HG03196 (cell line): Measurements from ENCODE around the gene RNF113B.

ENCODE experiments used
- ATAC-seq: cut with Tn5 transposase; IDR thresholded peaks from one replicate; pipeline ENCODE4 v1.9.1; 2021; ENCODE audit not compliant: unreplicated experiment

Gene RNF113B

GRCh38 chr13:98204546-98204945, 27.5 kb upstream of the RNF113B start:
- no peak for ATAC-seq

DNA sequence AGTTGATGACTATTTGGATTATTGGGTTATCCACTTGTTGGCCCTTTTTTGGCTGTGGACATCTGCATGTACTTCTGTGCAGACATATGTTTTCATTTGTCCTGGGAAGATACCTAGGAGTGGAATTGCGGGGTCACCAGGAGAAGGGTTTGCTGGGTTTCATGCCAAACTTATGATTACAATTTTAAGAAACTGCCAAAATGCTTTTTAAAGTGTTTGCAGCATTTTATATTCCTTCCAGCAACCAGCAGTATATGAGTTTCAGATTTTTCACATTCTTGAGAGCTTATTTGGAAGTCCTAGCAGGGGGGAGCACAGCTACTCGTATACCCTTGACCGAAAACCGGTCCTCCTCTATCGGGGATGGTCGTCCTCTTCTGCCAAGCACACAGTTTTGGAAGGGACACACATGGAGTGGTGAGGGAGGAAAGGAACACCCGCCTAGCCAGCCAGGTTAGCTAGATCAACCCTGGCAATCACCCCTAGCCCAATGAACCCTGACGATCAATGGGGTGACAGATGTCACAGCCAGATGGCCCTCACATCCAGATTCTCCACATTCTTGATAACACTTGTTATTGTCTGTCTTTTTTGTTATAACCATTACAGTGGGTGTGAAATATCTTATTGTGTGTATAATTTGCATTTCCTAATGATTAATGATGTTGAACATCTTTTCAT, 26.7 kb upstream of the RNF113B start:
- ATAC-seq: no peak

DNA sequence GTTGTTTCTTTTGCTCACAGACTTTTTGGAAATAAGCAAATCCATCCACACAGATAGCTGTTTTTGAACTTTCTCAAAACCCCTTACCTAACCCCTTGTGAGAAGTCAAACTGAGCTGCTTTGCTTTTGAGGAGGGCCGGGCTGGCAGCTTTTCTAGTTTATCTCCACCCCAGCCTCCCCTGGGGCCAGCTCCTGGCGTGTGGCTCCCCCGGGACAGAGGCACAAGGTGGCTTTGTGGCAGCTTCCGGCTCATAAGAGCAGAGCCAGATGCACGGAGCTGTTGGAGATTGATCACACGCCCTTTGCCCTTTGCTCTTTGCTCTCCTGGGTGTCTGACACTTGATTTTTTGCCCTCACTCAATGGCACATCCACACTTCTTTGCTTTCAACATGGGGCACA, 24.9 kb upstream of the RNF113B start:
- ATAC-seq: no peak

DNA sequence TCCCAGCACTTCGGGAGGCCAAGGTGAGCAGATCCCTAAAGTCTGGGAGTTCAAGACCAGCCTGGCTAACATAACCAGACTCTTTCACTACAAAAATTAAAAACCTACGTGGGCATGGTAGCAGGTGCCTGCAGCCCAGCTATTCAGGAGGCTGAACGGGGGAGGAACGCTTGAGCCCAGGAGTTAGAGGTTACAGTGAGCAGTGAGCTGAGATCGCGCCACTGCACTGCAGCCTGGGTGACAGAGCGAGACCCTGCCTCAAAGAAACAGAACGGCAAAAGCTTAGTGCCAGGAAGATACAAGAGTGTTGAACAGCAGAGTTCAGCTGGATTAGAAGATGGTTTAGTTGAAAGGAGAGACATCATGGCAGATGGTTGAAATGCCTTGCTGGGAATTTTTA, 24.1 kb upstream of the RNF113B start:
- no peak for ATAC-seq

- ATAC-seq: no peak
These were observed 23.3 kb upstream of the RNF113B start for GRCh38 chr13:98200211-98200878.

GRCh38 chr13:98199480-98199879, 22.4 kb upstream of the RNF113B start:
- no peak for ATAC-seq

- no peak for ATAC-seq
These were observed 21.6 kb upstream of the RNF113B start for GRCh38 chr13:98198683-98199082.

DNA sequence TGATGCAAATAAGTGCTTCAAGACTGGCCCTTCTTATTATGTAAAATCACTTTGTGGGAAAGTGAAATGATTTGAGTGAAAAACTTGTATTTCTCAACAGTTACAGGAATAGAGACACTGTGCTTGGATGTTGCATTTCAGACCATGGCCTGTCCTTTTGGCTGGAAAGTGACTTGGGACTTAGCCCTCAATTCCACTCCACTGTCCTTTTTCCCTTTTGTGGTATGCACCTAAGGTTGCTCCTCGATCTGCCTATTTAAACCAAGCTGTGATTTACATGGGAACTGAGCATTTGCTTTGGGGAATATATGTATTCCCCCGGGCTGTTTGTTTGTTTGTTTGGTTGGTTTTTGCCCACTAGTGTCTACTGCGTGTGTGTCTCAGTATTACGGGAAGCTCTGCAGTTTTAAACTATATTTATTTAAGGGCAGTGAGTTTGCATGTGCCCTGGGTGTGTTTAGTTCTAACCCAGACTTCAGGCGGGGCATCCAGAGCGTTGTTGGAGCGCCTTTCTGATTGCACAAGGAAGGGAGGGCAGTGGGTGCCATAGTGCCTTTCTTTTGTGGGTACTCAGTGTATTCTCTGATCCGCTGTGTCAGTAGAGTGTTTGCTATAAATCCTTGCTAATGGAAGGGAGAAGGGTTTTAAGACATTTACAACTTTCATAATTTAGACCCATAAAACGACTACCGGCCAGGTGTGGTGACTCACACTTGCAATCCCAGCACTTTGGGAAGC, 18.2 kb upstream of the RNF113B start:
- ATAC-seq: no peak

DNA sequence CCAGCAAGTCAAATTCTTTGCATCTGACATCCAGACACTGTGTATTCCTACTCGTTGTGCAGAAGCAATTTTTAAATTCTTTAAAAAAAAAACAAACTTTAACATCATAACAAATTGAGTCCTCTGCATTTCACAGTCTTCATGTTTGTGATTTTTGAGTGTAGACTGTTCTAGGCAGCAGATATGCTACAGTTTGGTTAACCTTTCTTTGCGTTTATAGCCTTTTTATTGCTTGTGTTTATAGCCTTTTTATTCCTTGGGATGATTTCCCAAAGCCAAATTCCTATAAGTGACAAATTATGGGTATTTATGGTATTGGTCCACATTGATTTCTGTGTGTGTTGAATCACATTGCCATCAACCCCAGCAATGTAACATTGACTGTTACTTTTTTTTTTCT, 14.9 kb upstream of the RNF113B start:
- ATAC-seq: no peak

DNA sequence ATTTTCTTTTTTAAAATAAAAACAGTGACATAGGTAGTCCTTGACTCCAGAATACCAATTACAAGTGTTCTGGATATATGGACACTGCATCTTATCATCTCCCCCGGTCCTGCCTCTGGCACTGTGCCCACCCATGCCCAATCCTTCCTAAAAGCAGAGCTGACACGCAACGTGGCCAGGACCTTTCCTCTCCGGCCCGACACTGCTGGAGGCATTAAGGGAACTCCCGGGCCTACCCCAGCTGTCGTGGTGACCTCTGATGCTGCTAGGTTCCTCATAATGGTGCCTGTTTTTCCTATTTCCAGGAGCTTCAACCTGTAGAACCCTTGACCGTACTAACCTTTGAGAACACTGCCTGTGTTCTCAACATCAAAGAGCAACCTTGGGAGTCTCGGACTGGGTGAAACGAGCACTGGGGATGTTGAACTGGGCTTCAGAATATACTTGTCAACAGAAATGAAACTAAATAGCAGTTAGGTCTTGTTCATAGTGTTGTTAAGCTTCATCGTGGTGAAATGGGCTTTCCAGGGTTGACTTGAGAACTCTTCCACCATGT, 13.9 kb upstream of the RNF113B start:
- ATAC-seq: no peak

DNA sequence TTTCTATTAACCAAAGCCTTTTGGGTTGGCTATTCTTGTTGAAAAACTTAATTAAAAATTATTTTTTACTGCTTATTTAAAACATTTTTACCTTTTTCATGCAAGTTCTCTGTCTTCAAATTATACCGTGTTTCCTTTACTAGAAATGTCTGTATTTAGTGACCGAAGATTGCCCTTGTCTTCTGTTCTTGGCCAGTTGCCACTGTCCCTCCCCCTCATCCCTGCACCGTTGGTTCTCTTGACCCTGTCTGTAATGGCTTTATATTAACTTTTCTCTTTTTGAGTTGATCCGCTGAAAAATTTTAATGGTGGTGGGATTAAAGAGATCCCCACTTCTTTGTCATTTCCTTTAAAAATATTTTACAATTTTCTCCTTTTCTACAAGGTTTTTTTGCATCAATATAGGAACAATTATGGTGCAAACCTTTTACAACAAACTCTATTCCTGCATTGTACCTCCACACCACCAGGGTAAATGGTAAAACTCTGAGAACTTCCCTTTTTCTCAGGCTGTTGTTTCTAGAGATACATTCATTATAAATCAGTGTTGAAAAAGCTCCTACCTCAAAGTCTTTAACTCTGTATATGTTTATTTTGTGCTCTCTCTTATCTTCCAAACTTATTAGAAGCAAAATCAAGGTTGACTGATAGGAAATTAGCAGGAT, 12.9 kb upstream of the RNF113B start:
- ATAC-seq: no peak

DNA sequence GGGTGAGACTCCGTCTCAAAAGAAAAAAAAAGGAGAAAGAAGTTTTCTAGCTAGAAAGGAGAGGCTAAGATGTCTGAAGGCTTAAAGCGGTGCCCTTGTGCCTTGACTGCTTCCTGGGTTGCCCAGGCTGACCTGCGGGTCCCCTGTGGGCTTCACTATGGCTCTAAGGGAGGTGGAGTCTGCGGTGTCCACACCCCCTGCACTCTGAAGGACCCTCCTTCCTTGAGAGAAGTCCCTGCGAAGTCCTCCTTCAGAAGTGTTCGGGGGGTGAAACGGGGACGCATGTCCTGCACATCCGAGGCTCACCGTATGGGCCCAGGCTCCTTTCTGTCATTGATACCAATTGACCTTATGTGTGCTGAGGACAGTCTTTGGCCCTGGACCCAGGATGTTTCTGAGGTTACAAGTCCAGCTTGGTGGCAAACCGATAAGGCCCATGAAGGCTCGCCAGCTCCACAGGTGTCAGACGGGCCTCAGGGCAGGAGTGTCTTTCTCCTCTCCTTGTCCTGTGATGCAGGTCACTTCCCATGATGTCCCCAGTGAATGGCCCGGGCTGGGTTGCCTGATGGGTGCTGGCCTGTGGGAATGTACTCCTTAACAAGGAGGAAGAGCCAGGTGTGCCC, 11.6 kb upstream of the RNF113B start:
- ATAC-seq: no peak

DNA sequence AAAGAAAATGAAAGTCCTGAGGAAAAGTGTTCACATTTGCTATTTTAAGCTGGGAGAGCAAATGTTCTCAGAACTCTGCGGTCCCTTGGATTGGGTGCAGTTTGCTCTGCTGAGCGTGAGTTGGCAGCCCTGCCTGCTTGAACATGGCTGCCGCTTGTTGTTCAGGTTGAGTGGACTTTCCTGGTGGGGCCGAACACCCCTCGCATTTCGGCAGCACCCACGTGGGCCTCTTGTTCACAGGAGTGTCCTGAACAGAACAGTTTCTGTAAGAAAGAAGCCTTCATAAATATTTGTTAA, 10.8 kb upstream of the RNF113B start:
- no peak for ATAC-seq

DNA sequence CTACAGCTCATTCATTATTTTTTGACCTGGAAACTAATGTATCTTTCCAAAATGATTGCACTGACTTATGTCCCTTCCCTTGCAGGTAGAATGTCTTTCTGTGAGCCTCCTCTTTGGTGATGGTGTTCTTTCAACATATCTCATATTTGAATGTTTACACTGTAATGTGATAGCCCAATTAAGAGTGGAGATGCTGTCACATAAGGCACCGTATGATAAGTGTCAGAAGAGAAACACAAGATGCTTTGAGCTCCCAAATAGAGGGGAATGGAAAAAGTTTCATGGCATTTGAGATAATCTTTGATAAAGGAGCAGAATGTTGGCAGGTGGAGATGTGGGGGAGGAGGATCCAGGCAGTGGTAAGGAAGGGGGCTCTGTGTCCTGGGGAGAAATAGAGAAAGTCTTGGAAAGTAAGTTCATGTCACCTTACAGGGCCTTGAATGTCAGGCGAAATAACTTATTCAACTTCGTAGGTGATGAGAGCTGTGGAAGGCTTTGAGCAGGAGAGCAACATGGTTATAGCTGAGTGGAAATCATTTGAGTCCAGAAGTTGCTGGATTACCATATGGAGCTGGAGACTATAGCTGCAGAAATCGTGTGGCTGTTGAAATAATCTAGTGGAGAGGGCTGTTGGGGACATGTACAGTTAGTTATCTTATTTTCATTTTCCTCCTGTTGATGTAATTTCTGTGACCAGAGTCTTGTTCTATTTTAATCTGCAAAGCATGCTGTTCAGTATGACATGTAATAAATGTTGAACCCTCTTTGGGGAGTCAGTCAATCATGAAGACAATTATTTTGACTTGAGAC, 10.3 kb upstream of the RNF113B start:
- no peak for ATAC-seq

DNA sequence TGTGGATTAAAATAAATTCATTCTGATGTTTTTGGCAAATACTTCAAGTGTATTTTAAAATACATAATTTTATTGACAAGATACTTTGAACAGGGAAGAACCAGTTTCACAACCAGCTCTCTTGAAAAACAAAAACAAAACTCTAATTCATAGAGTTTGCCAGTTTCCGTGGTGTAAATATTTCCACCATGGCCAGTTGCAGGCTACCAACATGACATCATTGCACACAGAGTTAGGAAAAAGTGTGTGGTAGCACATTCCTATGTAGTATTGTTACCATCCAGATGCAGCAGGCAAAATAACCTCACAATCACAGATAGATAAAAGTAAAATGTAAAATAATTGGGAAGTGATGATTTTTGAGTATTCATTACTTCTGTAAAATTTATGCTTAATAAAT, 7.7 kb upstream of the RNF113B start:
- ATAC-seq: no peak

DNA sequence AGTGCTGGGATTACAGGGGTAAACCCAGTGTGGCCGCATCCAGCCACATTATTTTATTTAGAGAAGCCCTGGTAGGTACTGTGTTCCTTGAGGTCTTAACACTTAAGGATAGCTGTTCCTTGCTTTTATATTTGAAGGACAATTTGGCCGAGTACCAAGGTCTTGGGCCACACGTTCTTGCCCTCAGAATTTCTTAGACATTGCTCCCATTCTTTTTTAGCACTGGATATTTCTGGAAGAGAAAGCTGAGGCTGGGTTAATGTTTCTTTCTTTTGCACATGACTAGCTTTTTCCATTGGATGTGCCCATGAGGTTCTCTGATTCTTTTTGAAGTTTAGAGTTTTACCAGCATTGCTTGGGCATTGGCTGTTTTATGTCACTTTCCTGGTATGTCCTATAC, 5.5 kb upstream of the RNF113B start:
- no peak for ATAC-seq

DNA sequence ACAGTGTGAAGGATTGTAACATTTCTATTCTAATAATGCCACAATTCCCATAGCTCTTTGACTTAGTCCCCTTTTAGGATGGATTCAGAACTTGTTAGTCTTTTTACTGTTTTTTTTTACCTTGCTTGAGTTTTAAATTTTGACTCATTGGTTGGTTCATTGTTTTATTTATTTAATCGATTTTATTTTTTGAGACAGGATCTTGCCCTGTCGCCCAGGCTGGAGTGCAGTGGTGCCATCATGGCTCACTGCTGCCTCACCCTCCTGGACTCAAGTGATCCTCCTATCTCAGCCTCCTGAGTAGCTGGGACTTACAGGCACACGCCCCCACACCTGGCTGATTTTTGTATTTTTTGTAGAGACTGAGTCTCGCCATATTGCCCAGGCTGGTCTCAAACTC, 5.1 kb upstream of the RNF113B start:
- ATAC-seq: no peak

DNA sequence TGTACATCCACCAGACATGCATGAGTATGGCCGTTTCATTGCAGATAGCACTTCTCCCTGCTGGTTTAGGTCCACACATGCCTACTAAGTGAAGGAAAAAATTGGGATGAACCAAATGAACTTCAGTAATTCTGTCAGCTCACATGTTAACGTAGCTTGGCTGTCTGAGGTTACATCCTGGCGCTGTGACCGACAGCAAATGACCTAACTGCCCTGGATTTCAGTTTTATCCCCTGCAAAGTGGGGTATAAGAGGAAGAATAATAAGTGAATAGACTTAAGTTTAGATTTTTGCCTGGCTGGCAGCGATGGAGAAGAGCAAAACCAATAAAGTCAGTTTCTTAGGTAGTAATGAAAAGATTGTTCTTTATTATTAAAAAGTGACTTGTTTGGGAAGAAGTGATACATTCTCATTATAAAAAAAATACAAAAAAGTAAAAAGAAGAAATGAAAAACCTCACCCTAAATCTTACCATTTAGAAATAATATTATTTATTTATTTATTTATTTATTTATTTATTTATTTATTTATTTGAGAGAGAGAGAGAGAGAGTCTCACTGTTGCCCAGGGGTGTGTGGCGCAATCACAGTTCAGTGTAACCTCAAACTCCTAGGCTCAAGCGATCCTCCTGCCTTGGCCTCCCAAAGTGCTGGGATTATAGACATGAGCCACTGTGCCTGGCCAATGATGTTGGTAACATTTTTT, 4.2 kb upstream of the RNF113B start:
- ATAC-seq: no peak

DNA sequence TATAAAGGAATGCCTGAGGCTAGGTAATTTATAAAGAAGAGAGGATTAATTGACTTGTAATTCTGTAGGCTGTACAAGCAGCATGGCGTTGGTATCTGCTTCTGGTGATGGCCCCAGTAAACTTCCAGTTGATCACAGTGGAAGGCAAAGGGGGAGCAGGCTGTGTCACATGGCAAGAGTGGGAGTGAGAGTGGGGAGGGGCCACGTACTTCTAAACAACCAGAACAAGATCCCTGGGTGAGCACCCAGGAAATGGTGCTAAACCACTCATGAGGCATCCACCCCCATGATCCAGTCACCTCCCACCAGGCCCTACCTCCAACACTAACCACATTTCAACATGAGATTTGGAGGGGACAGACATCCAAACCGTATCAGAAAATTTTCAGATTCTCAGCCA, 3.0 kb upstream of the RNF113B start:
- ATAC-seq: no peak

GRCh38 chr13:98175823-98176222, 1.2 kb downstream of the RNF113B start:
- no peak for ATAC-seq
